Activated CD4-positive, alpha-beta T cell treated with anti-CD3 and anti-CD28 coated beads, Interleukin-2, Interleukin-4, amounts not matched to agents 100 ng/mL and 50 ng/mL, durations not matched to agents 16 hours and 8 hours (primary cell): ENCODE measurements around the gene NLGN1.

Experiments
- DNase-seq: peaks from one replicate; pipeline ENCODE4 v3.0.0-alpha.2; 2020; ENCODE audit warnings: low spot score

NLGN1 gene

DNA sequence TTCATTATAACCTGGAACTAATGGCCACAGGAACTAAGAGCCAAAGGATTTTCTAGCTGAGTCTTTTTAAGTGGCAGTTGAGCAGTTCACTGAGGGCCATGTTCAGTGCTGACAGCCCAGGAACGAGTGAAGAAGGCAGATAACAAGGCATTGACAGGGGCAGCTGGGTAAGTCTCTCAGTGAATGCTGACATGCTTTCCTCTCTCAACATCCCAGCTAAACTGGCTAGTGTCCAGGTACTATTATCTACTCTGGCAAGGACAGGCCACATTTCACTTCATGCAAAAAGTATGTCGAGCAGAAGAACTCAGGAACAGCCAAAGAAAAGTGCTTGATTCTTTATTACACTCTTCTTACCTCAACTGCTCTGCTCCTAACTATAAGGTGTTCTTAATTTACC lies 515.9 kb downstream of the NLGN1 start:
- DNase-seq = no peak

DNA sequence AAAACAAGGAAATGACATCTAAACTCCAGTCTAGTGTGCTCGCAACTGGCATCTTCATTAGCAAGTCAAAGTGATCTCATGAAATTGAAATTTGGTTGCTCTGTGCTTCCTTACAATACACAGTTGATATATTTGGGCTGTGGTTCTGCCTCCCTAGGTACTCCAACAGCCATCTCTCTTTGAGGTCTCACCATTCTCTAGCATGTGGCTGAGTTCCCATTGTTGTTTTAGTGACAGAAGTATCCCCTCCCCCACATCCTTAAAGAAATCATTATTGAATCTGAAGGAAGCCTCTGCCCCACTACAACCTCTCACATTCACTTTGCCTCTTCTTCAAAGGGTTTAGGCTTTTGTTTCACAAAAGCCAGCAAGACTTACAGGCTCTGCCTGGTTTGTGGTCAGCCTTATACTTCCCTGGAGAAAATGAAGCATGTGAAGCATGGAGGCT lies 516.5 kb downstream of the NLGN1 start:
- DNase-seq = no peak

DNA sequence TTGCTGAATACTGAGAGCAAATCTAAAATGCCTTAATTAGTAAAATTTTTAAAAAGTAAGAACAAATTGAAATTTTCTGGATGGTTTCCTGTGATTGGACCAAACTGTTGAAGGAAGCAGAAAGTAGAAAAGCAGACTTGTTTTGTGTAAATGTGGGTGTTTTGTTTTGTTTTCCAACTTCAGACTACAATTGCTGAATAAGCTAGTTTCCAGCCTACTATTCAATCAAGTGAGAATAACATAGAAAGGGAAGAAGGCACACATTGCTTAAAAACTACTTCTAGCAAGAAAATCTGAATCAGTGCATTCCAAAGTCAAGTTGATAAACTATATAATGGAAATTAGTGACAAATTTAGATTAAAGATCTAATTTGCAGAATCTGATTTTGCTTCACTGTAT lies 519.3 kb downstream of the NLGN1 start:
- DNase-seq = no peak

DNA sequence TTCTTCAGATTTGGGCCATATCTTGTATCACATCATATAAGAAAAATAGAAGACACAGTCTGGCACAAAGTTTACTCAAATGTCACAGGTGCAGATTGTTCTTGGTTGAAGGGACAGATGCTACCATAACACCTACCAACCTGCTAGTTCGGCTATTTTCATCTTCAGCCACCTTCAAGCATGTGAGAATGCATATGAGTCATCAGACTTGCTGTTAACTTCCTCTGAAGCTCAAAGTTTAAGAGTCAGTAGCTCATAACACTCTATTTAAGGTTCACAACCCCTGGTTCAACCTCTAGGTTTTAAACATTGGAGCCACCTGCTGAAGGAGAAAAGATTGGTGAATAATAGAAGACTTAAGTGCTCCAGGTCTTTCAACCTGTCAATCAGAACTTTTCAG lies 522.8 kb downstream of the NLGN1 start:
- no peak for DNase-seq

DNA sequence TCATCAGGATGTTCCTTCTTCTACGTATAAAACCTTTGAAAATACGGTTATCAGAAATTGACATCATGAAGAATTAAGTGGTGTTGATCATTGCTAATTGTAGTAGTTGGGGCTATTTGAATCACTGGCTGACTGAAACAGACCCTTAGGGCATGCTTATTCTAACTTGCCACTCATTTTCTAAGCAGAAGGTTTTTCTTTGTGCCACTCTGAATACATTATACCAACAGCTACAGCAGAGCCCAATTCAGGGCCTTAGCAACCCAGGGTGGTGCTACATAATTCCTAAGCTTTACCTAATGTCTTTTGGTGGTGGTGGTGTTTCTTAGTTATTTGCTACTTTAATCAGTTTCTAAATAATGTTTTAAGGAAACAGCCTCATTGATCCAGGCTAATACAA lies 524.2 kb downstream of the NLGN1 start:
- DNase-seq = no peak

DNA sequence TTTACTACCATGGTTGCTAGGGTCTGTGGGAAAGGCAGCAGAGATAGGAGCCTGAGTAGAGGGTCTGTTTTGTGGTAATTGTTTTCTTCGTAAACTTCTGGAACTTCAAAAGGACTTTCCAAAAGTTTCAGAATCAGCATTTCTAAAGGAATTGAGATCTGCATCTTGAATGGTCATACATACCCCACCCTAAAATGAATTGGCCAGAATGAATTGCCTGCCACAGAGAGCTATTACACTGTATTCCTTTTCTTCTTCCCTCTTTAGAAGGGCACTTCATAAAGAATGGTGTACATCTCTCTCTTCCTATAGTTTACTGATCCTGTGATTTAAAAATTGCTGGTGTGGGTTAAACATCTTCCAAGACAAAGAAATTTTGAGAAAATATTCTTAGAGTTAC lies 525.7 kb downstream of the NLGN1 start:
- DNase-seq = no peak

DNA sequence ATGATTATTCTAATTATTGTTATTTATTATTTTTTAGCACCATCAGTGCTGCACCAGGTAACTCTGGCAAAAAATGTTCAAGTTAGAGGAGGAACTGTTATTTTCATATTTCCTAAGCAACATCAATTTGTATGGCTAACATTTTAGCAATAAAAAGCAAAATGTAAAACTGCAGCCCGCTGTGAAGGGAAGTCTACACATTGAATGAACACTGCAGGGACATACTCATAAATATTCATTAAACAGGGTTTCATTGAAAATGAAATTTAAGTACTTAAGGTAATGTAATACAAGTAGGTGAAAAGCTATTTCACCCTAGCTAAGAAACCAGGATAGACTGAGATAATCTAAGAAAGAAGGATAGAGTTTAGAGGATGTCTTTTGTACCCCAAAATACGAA lies 532.7 kb downstream of the NLGN1 start:
- no peak for DNase-seq

DNA sequence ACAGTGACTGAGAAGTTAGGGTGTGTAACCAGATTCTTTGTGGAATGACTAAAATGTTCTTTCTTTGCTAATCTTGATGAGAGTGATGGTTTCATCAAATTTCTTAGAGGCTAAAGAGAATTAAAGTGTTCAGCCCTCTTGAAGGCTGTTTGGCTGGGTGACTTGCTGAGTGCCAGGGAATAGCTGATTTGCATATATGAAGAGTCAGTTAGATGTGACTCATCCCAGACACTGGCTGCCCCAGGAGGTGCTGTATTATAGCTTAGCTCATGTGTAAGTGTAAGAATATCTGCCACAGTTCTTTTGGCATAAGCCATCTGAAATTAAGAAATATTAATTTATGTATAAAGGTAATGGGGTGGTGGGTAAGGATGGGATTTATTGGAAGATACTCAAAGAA lies 535.1 kb downstream of the NLGN1 start:
- DNase-seq = no peak

DNA sequence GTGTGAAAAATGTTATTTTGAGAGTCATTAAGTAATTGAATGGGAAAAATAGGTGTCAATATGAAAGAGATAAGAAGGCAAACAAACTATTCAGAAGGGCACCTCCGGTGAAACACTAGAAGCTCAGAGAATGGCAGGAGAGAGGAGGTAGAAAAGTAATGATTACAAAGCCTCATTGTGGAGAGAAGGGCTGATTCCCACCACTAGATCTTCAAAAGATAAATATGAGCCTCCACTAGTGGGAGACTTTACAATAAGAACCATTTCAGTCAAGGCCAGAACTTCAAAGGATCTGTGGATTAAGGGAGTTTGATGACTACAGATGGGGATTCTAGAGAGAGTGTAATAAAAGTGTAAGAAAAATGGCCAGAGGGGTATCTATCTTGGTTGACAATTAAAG lies 535.6 kb downstream of the NLGN1 start:
- DNase-seq = no peak

DNA sequence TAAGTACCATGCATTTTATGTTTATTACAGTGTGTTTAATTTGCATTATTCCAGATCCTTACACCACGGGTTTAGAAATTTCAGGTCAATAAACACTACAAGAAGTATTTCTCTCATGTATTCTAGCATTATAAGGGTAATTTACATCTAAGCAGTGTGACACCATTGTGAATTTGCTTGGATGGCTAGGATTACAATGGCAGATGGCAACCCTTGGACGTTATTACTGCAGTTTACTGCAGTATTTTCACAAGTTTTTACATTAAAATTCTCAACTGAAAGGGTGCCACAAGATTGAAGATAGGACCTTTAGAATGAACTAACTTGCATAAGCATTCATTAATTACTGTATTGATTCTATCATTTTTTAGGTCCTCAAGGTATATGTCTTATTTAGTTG lies 538.8 kb downstream of the NLGN1 start:
- DNase-seq = no peak

DNA sequence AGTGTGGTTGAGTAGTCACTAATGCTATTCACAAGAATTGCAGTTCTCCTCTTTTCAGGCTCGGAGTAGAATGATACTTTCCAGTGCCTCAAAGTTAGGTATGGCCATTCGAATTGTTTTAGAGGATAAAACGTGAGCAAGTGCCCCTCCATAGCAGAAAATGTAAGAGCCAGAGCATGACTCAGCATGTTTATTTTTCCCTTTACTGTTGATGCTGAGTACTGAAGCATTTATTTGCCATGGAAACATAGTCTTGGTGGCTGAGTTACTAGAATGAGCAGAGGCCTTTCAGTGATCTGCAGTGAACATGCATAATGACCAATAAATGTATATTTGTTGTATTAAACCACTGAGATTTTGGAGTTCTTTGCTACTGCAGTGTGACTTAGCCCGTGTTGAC lies 540.6 kb downstream of the NLGN1 start:
- DNase-seq = no peak

DNA sequence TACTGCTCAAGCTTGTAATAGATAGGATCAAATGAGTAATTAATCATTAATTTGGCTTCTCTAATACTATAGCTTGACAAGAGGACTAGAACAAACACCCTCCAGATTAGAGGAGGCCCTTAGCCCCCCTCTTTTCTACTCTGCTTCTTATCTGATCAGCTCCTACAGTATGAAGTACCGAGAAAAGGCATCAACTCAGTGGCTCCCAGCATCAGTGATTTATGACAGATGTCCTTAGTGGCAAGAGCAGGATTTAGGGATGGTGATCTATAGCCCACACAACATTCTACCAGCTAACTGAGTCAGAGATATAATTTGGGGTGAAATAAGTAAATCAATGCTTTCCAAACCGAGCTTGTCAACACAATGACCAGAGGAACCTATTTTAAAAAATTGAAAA lies 541.1 kb downstream of the NLGN1 start:
- DNase-seq = no peak

DNA sequence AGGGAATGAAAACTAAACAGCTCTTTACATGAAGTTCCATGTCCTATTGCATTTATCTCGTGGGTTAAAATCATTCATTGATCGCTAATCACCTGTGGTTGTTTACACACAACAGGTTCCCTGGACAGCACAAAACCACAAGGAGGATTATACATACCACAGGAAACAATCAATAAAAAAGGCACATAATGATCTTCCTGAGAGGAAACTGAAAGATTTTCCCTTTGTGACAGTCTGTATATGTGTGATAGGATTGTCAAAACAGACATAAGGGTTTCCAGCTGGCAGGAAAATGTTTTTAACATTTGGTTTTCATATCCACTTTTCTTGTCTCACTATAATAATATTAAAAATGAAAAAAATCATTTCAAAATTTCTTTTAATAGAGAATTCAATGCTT lies 541.8 kb downstream of the NLGN1 start:
- no peak for DNase-seq

DNA sequence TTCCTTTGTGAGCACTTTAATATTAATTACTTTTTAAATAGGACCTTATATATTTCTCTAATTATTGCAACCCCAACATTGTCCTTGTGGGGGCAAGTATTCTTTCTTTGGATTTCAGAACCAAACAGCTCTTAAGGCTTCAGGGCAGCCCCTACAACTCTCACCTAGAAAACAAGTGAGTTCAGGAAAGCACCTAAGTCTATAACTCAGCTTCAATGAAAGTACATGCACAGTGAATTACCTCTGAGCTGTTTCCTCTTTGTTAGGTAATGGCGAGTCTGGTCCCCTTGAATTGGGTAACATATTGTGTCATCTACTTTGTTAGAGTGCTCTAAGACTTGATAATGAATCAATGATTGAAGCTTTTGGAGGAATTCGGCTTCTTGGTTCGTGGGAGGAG lies 545.7 kb downstream of the NLGN1 start:
- DNase-seq = no peak

DNA sequence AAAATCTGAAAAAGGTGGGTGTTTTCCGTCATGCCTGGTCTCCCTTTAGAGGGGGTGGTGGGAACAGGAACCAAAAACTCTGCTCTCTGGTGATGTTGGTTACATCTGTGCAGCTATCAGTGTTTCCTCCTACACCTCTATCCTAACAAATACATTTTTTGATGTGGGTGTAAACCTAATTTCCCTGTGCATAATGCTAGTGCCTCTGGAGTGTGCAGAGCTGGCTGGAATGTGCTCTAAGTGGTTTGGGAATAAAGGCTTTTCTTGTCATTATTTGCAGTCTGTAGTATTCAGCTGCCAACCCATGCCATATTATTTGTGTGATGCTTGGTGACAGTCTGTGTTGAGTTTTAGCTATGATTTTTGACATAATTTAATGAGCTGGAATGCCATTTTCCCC lies 547.6 kb downstream of the NLGN1 start:
- DNase-seq = no peak

DNA sequence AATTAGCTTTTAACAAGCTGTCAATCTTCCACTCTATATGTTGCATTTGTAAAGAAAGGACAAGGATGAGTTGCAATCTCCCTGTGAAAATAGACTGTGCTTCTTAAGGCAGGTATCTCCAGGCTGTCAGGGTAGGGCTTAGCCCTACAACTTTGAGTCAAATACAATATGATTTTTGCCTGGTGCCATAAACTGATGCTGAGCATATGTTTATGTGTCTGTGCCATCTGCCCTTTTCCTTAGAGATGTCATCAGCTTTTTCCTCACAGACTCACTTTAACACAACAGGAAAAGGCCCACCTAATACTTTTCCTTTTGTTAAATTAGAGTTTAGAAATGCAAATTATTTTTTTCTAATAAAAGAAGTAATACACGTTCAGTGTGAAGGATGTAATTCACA lies 548.3 kb downstream of the NLGN1 start:
- DNase-seq = no peak

DNA sequence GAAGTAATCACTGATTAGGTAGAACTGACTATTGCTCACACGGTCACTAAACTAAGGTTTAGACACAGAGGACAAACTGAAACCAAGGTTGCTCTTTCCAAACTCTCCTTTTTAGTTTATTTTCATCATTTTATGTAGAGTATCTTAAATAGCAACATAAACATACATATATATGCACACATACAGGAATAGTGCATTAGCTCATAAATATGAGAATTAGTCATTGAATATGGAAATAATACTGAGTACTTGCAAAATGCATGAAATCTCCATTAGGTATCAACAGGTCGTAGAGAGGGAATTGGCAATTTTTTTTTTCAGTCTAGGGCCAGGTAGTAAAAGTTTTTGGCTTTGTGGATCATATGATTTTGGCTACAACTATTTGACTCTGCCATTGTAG lies 557.1 kb downstream of the NLGN1 start:
- no peak for DNase-seq

DNA sequence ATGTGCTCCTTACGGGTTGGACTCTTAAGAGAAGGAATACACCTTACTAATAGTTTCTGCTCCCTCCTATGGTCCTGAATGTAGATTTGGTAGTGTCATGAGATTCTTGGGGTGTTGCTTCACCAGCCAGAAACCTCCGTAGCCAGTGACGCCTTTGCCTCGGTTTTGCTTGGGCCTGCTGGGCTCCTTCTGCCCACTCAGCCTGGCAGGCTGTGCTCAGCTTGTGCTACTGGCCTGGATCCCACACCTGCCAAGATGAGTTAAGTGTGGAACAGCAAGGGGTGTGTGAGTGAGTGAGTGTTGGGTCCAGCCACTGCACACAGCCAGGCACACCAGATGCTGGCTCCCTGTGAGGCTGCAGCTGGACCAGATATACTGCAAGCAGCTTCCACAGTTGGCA lies 560.1 kb downstream of the NLGN1 start:
- no peak for DNase-seq

DNA sequence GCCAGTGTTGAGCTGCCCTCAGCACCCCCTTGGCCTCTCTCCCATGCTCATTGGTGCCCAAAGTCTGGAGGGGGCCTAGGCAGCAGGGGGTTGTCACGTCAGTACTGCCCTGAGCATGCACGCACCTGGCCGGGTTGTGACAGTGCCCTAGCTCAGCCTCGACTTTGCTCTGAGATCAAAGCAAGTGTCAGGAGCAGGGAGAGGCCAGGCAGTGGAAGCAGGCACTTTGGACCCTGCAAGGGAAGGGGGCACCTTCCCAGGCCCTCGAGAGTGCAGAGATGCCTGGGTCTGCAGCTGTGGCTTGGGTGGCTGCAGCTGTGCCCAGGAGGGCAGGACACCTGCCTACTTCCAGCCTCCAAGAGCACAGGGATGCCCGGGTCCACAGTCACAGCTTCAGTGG lies 561.3 kb downstream of the NLGN1 start:
- DNase-seq = no peak

DNA sequence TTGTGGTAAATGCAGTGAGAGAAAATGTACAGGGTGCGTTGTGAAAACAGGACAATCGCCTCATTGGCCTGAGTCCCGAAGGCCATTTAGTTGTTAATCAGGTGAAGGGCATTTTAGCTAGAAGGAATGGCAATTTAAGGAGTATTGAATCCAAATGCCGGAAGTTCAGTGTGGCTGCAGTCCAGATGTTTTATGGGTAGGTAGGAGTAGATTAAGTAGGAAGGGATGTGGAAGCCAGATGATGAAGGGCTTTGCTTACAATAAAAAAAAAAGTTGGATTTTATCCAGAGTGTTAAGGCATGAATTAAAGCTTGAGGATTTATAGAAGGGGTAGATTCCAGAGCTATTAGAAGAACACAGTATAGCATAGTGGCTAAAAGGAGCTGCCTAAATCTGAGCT lies 572.7 kb downstream of the NLGN1 start:
- DNase-seq = no peak

DNA sequence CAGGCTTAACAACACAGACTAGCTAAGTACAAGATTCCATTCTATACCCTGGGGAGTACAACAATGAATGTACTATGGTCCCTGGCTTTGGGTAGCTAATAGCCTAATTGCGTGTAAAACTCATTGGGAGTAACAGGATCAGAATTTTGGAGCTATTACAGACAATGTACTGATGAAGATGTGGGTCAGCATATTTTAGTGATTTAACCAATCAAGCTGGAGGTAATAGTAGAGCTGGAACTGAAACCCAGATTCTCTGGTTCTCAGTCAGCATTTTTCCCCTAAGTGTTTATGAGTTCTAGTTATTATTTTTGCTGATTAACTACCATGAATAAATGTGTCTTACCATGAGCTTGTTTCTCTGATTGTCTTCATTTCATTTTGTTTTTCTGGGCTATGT lies 578.7 kb downstream of the NLGN1 start:
- DNase-seq = no peak

DNA sequence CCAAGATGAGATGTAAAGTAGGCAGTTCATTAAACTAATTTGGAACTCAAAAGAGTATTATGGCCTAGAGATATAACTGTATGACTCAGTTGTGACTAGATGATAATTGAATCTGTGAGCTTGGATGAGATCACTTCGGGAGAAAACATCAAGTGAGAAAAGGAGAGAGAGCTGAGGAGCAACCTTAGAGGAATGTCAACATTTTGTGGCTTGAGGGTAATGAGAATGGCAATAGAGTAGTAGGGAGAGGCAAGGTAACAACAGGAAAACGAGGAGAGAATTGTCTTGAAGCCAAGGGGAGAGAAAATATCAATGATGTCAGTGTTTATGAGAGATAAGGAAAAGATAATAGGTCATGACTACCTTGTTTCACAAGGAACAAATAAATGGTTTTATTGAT lies 580.2 kb downstream of the NLGN1 start:
- no peak for DNase-seq

DNA sequence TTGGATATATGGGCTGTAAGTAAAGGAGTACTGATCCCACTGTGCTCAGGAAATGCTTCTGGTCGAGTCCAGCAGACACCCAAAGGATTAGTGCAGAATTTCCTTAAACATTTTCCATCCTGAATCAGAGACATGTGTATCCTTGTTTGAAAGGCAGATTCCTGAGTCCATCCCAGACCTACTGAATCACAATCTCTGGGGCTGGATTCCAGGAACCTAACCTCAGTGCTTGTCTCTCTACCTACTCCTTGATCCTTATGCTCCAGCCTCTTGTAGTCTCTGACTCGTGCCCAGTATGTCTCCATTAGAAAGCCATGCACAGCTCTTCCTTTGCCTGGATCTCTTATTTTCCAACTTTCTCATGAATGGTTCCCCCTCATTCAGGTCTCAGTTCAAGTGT lies 585.8 kb downstream of the NLGN1 start:
- DNase-seq = no peak

DNA sequence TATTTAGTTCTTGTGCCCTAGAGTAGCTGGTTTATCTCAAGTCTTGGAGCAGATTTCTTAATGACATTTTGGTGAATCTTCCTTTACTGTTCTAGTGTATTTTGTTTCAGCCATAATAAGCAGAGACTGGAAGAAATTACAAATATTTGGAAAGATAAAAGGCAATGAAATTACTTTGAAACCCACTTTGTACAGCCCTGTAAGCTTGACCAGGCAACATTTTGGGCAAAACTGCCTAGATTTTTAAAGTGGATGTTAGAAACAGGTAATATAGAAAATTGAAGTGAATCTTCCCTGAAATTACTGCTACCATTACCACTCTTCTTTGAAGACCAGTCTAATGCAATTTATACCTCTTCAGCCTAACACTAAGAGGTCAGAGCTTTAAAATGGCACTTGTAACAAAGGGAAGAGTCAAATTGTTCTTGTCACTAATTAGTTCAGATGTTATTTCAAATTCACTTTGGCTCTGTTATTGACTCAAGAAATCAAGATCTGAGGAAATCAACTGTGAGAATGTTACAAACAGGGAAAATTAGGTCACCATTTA lies 589.4 kb downstream of the NLGN1 start:
- DNase-seq = no peak

DNA sequence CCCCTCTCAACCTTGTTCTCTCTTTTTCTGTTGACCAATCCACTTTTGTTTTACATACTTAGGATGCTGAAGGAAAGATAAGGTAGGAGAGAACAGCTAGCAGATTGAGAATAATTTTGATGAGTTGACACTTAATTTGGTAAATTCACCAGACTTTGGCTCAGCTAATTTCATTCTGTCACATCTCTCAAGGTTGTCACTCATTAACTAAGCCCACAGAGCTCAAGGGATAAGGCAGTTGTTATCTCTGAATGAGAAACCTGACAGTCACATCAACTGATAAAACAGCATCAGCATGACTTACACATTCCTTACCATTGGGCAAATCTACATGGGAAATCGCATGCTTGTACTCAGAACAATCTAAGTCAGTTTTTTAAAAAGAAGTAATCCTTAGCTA lies 591.4 kb downstream of the NLGN1 start:
- no peak for DNase-seq
